Measurements from ENCODE around the gene LAMA2. TPM values are rescaled to one million over a fixed set of nuclear protein-coding genes. Genes with fewer than 3 reads are reported as not detected.

Gene LAMA2
- total and polyA plus RNA-seq, 2 experiments from 2014 or later: 0.91 to 6.4 TPM

DNA sequence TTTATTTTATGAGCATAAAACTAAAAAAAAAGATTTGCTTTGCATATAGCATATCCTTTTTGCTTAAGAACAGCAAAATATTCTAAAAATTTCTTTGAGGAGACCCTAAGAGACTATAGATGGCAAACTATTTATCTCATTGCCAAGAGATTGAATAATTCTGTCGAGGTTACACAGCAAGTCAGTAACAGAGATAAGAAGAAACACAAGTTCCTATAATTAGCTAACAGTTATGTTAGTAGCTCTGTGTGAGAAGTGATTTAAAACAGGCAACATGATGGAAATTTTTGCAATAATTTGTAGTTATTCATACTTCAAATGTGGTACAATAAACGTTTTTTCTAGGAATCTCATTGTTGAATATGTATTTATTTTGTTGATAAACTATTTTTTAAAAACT is 9.1 kb downstream of the LAMA2 start:
- no peak overlapping the region for H3K4me3 Mint-ChIP-seq
- no peaks in the 10 kb centered on the region for H3K36me3 Mint-ChIP-seq (ENCODE audit: low read depth)
- no peaks in the 10 kb centered on the region for H3K9me3 Mint-ChIP-seq
- Histone ChIP-seq H3K4me3 (no peak overlapping the region), H3K4me1 (ENCODE audit: insufficient read depth) (peaks cover 8% of the 10 kb centered on the region; the same call in 1 of the 2 replicates), H3K4me2 (no peak overlapping the region), H4K20me1 (replicated peaks; ENCODE audit: insufficient read depth) (no peaks in the 10 kb centered on the region), H3K27ac (ENCODE audit: low read depth) (no peak overlapping the region), H3K9me2 (ENCODE audit: insufficient read depth) (no peaks in the 10 kb centered on the region), H3K79me2 (replicated peaks; ENCODE audit: insufficient read depth) (no peaks in the 10 kb centered on the region), H2AFZ (no peak overlapping the region), H3F3A (replicated peaks; ENCODE audit: low read depth) (no peaks in the 10 kb centered on the region), H3K27me3 (ENCODE audit: insufficient read depth) (no peaks in the 10 kb centered on the region), H3K36me3 (ENCODE audit: insufficient read depth) (no peaks in the 10 kb centered on the region)
- DNase-seq (ENCODE audit: low spot score): no peak
- no peak for ATAC-seq
- no peak overlapping the region for H3K27ac Mint-ChIP-seq
- TF ChIP-seq EZH2phosphoT487 (IDR thresholded peaks at IDR 0.05; ENCODE audit: unreplicated experiment) (no peak), POLR2AphosphoS5 (IDR thresholded peaks at IDR 0.05; ENCODE audit: low read depth) (no peak), CREB1 (CRISPR knock-in tag; IDR thresholded peaks at IDR 0.05; ENCODE audit: low read depth) (no peak)
- TF ChIP-seq, protein P1, sequence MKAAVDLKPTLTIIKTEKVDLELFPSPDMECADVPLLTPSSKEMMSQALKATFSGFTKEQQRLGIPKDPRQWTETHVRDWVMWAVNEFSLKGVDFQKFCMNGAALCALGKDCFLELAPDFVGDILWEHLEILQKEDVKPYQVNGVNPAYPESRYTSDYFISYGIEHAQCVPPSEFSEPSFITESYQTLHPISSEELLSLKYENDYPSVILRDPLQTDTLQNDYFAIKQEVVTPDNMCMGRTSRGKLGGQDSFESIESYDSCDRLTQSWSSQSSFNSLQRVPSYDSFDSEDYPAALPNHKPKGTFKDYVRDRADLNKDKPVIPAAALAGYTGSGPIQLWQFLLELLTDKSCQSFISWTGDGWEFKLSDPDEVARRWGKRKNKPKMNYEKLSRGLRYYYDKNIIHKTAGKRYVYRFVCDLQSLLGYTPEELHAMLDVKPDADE (IDR thresholded peaks at IDR 0.05): no peak
- TF ChIP-seq, protein P2, sequence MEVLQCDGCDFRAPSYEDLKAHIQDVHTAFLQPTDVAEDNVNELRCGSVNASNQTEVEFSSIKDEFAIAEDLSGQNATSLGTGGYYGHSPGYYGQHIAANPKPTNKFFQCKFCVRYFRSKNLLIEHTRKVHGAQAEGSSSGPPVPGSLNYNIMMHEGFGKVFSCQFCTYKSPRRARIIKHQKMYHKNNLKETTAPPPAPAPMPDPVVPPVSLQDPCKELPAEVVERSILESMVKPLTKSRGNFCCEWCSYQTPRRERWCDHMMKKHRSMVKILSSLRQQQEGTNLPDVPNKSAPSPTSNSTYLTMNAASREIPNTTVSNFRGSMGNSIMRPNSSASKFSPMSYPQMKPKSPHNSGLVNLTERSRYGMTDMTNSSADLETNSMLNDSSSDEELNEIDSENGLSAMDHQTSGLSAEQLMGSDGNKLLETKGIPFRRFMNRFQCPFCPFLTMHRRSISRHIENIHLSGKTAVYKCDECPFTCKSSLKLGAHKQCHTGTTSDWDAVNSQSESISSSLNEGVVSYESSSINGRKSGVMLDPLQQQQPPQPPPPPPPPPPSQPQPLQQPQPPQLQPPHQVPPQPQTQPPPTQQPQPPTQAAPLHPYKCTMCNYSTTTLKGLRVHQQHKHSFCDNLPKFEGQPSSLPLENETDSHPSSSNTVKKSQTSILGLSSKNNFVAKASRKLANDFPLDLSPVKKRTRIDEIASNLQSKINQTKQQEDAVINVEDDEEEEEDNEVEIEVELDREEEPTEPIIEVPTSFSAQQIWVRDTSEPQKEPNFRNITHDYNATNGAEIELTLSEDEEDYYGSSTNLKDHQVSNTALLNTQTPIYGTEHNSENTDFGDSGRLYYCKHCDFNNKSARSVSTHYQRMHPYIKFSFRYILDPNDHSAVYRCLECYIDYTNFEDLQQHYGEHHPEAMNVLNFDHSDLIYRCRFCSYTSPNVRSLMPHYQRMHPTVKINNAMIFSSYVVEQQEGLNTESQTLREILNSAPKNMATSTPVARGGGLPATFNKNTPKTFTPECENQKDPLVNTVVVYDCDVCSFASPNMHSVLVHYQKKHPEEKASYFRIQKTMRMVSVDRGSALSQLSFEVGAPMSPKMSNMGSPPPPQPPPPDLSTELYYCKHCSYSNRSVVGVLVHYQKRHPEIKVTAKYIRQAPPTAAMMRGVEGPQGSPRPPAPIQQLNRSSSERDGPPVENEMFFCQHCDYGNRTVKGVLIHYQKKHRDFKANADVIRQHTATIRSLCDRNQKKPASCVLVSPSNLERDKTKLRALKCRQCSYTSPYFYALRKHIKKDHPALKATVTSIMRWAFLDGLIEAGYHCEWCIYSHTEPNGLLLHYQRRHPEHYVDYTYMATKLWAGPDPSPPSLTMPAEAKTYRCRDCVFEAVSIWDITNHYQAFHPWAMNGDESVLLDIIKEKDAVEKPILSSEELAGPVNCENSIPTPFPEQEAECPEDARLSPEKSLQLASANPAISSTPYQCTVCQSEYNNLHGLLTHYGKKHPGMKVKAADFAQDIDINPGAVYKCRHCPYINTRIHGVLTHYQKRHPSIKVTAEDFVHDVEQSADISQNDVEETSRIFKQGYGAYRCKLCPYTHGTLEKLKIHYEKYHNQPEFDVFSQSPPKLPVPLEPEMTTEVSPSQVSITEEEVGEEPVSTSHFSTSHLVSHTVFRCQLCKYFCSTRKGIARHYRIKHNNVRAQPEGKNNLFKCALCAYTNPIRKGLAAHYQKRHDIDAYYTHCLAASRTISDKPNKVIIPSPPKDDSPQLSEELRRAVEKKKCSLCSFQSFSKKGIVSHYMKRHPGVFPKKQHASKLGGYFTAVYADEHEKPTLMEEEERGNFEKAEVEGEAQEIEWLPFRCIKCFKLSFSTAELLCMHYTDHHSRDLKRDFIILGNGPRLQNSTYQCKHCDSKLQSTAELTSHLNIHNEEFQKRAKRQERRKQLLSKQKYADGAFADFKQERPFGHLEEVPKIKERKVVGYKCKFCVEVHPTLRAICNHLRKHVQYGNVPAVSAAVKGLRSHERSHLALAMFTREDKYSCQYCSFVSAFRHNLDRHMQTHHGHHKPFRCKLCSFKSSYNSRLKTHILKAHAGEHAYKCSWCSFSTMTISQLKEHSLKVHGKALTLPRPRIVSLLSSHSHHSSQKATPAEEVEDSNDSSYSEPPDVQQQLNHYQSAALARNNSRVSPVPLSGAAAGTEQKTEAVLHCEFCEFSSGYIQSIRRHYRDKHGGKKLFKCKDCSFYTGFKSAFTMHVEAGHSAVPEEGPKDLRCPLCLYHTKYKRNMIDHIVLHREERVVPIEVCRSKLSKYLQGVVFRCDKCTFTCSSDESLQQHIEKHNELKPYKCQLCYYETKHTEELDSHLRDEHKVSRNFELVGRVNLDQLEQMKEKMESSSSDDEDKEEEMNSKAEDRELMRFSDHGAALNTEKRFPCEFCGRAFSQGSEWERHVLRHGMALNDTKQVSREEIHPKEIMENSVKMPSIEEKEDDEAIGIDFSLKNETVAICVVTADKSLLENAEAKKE (CRISPR knock-in tag; IDR thresholded peaks at IDR 0.05): no peak
- H3K4me1 Mint-ChIP-seq: peaks cover 2% of the 10 kb centered on the region; the same call in 1 of the 3 replicates
- H3K27me3 Mint-ChIP-seq (ENCODE audit: insufficient read depth, low read depth, poor library complexity): no peaks in the 10 kb centered on the region
